ENCODE results near the gene DYNC1I1.

Gene DYNC1I1

GRCh38 chr7:96033009-96033598 is 260.8 kb downstream of the DYNC1I1 start:
- no peak for DNase-seq

- no peak for DNase-seq
Observed at GRCh38 chr7:96034940-96035727, 262.8 kb downstream of the DYNC1I1 start.

GRCh38 chr7:96040250-96040772 is 268.0 kb downstream of the DYNC1I1 start:
- DNase-seq: no peak

GRCh38 chr7:96041171-96041570 is 268.8 kb downstream of the DYNC1I1 start:
- DNase-seq: no peak

GRCh38 chr7:96045181-96045580 is 272.8 kb downstream of the DYNC1I1 start:
- DNase-seq: no peak

- no peak for DNase-seq
Observed at GRCh38 chr7:96045919-96046318, 273.6 kb downstream of the DYNC1I1 start.

- DNase-seq: no peak
Observed at GRCh38 chr7:96052289-96052688, 279.9 kb downstream of the DYNC1I1 start.

- no peak for DNase-seq
Observed at GRCh38 chr7:96052860-96053470, 280.6 kb downstream of the DYNC1I1 start.

GRCh38 chr7:96055717-96056116 is 283.4 kb downstream of the DYNC1I1 start:
- DNase-seq: no peak

- no peak for DNase-seq
Observed at GRCh38 chr7:96059075-96059474, 286.7 kb downstream of the DYNC1I1 start.

GRCh38 chr7:96061009-96061408 is 288.7 kb downstream of the DYNC1I1 start:
- DNase-seq: no peak

GRCh38 chr7:96061844-96062243 is 289.5 kb downstream of the DYNC1I1 start:
- DNase-seq: no peak

- DNase-seq: no peak
Observed at GRCh38 chr7:96067321-96067720, 295.0 kb downstream of the DYNC1I1 start.

- no peak for DNase-seq
Observed at GRCh38 chr7:96069401-96069800, 297.0 kb downstream of the DYNC1I1 start.

- DNase-seq: no peak
Observed at GRCh38 chr7:96074871-96075270, 302.5 kb downstream of the DYNC1I1 start.

- DNase-seq: peak; percentile 36
Observed at GRCh38 chr7:96075510-96076349, 303.4 kb downstream of the DYNC1I1 start.

GRCh38 chr7:96076350-96076707 is 304.0 kb downstream of the DYNC1I1 start:
- DNase-seq: no peak

- DNase-seq: no peak
Observed at GRCh38 chr7:96080027-96080426, 307.7 kb downstream of the DYNC1I1 start.

GRCh38 chr7:96084881-96085553 is 312.7 kb downstream of the DYNC1I1 start:
- no peak for DNase-seq

- DNase-seq: no peak
Observed at GRCh38 chr7:96085953-96086352, 313.6 kb downstream of the DYNC1I1 start.

GRCh38 chr7:96088579-96088978 is 316.2 kb downstream of the DYNC1I1 start:
- DNase-seq: no peak

- DNase-seq: no peak
Observed at GRCh38 chr7:96089511-96089910, 317.2 kb downstream of the DYNC1I1 start.

Measured in T1000 (cell line).